HG03108 (cell line): Measurements from ENCODE around the gene GRID1.
"Not testable (repeated sequence)": the region's sequence is repeated elsewhere in the genome, so short reads cannot be mapped to it uniquely, and the experiment has no call there.

Experiments
- ATAC-seq: cut with Tn5 transposase; IDR thresholded peaks from one replicate; pipeline ENCODE4 v1.9.1; 2021; ENCODE audit warnings: moderate library complexity; ENCODE audit not compliant: unreplicated experiment

Gene GRID1

GRCh38 chr10:86255405-86256251 is 111.0 kb downstream of the GRID1 start:
- ATAC-seq = no peak

- ATAC-seq = no peak
Measured at GRCh38 chr10:86254526-86255174, 111.9 kb downstream of the GRID1 start.

GRCh38 chr10:86254081-86254480 is 112.5 kb downstream of the GRID1 start:
- ATAC-seq = no peak

DNA sequence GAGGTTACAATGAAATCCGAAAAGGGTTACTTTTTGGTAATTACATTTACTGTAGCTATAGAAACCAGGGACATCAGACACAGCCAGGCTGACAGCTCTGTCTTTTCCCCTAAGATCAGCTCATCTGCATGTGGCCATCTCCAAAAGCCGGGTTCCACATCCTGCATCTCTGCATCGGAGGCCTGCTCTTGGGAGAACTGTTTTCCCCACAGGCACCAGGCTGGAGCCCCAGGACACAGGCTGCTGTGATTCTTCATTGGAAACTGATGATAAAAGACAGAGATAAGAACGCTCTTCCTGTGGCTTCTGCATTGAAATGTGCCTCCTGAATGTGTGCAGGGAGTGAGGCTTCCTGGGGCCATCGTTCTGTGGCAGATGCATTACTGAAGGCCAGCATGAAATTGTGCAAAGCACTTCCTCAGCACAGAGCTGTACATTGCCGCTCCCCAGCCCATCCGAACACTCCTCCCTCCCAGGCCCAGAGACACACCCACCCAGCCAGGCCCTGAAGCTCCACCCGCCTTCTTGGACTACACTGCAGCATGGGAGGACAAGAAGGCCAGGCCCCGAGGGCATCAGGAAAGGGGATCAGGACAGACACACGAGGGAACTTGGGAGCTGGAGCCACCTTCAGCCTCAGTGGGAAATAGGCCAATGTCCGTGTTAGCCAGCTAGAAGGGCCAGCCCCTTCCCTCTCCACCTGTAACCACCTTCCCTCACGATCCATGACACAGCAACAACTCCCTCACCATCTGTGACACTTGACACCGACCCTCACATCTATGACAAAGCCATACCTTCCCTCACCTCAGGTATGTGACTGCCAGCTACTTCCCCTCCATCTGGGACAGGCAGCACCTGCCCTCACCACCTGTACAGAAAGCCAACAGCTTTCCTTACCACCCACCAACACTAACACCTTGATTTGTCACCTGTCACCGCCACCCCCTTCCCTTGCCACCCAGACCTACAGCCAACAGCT is 113.2 kb downstream of the GRID1 start:
- ATAC-seq = no peak

- no peak for ATAC-seq
Measured at GRCh38 chr10:86252556-86252955, 114.0 kb downstream of the GRID1 start.

DNA sequence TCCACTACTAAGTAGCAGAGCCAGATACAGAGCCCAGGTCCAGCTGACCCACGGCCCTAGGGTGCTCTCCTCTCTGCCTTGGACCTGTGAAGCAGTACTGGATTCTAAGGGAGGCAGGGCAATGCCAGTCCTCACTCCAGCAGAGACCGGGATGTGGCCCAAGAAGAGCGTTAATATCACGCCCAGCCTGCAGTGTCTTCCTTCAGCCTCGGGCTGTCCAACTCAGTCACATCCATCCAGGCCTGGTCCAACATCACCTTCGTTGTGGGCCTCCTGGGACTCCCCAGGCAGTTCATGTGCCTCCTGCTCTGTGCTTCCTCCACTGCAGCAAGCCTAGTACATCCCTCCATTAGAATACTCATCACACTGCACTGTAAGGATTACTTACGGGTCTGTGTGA is 114.5 kb downstream of the GRID1 start:
- no peak for ATAC-seq

GRCh38 chr10:86251426-86251825 is 115.2 kb downstream of the GRID1 start:
- no peak for ATAC-seq

DNA sequence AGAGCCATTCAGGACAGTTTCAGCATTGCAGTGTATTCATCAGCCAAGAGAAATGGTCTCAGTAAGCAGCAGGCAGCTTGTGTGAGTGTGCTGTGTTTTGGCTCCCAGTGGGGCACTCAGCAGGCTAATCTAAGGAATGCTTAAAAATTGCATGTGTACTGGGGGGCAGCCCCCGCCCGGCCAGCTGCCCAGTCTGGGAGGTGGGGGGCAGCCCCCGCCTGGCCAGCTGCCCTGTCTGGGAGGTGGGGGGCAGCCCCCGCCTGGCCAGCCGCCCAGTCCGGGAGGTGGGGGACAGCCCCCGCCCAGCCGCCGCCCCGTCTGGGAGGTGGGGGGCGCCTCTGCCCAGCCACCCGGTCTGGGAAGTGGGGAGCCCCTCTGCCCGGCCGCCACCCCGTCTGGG is 116.2 kb downstream of the GRID1 start:
- ATAC-seq = no peak

- no peak for ATAC-seq
Measured at GRCh38 chr10:86249794-86250193, 116.8 kb downstream of the GRID1 start.

GRCh38 chr10:86248062-86248461 is 118.5 kb downstream of the GRID1 start:
- ATAC-seq = no peak

DNA sequence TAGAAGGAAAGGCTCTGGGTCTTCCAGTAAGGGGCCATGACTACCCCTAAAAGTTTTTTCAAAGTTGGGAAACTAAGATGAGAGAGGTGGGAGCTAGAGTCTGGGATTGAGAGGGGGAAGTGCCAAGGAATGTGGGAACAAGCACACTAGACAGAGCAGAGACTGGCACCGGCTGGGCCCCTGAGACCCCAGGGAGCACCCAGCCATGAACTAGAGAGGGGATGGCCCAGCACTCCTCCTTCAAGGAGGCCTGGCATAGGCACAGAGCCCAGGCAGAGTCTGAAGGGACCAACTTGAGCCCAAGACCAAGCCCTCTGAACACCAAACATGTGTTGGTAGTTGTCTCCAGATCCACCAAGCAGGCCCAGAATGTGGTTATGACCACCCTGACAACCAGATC is 119.0 kb downstream of the GRID1 start:
- no peak for ATAC-seq

DNA sequence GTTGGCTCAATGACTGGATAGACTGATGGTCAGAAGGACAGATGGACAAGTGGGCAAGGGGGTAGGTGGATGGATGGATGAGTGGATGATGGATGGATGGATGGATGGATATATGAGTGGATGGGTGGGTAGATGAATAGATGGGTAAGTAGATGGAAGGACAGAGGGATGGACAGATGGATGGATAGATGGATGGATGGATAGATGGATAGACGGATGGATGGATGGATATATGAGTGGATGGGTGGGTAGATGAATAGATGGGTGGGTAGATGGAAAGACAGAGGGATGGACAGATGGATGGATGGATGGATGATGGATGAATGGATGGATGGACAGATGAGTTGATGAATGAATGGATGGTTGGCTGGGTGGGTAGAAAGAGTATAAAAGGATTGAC is 119.5 kb downstream of the GRID1 start:
- no peak for ATAC-seq

DNA sequence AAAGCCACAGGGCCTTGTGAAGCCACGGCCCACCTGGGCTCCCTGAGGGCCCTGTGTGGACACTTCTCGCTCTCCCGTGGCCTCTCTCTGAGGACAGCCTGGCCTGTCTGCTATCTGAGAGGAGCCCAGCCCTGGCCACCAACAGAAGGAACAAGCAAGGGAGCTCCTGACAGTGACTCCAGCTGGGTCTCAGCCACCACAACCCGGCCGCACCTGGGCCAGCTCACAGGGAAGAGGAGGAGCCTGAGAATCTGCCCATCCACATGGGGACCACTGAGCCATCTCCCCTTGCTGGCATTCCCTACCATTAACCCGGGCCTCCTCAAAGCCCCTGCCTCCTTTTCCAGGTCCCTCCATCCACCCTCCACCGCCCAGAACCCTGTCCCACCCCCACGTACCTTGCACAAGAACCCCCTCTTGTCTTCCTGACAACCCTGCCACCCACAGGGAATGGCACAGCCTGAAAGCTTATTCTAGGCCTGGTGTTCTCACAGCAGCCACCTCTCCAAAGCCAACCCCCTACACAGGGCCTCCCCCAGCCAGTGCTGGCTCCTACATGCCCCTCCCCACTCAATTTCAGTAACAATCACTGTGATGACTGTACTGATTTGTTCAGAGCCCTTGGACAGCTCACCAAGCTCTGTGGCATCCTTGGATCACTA is 120.2 kb downstream of the GRID1 start:
- ATAC-seq = no peak

- no peak for ATAC-seq
Measured at GRCh38 chr10:86245015-86245394, 121.6 kb downstream of the GRID1 start.

DNA sequence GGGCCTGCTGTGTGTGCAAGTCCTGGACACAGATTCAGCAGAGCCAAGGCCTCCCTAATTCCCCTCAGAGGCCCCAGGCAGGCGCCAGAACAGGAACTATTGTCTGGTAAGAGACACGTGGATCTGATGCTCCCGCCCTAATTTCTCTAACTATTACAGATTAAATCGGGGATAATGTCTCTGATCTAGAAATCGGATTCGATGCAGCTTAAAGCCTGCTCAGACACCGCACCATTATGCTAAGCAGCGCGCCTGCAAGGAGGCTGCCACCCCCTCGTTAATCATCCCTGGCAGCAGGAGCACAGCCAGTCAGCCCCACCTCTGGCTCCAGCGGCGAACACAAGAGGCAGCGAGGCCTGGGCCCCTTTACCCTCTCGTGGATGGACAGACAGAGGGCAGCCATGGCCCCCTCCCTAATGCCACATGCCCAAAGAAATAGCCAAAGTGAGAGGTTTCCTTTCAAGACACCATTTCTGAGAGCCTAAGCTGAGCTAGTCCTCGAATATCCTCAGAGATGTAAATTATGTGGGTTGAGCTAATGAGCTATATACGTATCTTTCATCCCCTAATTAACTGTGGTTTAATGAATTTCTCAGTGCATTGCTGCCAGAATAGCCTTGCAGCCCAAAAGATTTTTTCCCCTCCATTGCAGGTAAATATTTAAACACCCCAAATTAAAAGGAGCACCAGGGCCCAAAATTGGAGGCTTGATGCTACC is 122.1 kb downstream of the GRID1 start:
- ATAC-seq = no peak

DNA sequence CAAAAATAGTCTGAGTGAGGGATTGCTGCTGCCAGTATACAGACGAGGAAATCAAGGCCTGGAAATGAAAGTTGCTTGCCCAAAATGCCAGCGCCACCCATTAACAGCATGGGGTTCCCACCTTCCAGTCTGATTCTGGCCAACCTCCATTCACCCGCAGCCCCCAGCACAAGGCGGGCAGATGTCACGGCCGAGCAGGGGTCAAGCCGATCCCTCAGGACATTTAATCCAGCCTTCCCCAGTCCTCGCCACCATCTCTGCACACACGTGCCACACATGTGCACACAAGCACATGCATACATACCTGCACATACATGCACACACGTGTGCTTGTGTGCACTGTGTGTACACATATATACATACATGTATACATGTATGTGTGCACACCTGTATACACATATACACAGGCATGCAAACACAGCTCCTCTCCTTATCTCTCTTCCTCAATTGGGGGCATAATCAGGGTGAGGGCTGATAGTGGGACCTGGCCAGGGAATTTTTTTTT is 122.9 kb downstream of the GRID1 start:
- no peak for ATAC-seq

- no peak for ATAC-seq
Measured at GRCh38 chr10:86242761-86243160, 123.8 kb downstream of the GRID1 start.

DNA sequence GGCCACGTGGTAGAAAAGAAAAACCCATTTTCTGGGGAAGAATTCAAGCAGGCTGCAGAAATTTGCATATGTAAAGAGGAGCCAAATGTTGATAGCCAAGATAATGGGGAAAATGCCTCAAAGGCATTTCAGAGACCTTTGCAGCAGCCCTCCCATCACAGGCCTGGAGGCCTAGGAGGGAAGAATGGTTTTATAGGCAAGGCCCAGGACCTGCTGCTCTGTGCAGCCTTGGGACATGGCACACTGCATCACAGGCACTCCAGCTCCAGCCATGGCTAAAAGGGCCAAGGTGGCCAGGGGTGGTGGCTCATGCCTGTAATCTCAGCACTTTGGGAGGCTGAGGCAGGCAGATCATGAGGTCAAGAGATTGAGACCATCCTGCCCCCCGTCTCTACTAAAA is 128.5 kb downstream of the GRID1 start:
- not testable (repeated sequence) for ATAC-seq

DNA sequence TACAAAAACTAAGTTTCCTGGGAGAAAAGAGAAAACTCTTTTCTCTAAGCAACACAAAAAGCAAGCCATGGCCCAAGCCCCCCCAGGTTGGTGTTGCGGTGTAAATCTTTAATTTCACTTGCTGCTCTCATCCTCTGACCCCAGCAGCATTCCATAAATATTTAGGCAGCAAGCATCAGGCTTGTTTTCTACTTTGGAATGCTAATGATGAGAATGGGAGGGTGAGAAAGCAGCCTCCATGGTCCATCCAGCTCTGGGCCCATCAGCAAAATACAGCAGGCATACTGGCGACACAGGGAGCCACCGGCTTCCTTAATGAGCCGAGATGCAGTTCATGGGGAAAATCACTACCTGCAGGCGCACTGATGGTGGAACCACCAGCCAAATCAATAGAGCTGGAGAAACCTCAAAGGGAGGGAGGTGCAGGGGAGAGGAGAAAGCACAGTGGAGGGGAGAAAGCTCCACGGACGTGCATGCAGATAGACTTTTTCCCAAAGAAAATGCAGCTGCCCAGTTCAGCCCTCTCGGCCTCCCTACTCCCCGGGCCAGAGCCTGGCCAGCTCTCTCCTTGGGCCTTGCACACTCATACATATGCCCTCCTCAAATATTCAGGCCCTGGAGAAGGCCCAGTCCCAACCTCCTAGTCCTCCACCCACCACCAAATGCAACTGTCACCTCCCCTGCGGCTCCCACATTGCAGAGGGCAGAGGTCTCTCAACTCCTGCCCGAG is 131.9 kb downstream of the GRID1 start:
- ATAC-seq = no peak
